OCI-LY7 (cell line): ENCODE results near the gene USP4. TPM values are rescaled to one million over a fixed set of nuclear protein-coding genes. Genes with fewer than 3 reads are reported as not detected.

ENCODE experiments used
- BruUV-seq: library from RNA; stranded (reverse); fragments of 400-500 nt; replicated peaks from 2 replicates; lab custom pipeline; 2021; lab: Mats Ljungman, UMichigan
- CTCF ChIA-PET: fragments of 300-600 bp; sonication (Branson Sonifier 250); formaldehyde crosslinking; loops from one replicate; lab custom pipeline; 2022; ENCODE audit warnings: antibody characterized with exemption; ENCODE audit not compliant: unreplicated experiment; lab: Charles Lee
- POLR2A ChIA-PET: fragments of 300-600 bp; sonication (Branson Sonifier 250); formaldehyde crosslinking; loops from one replicate; lab custom pipeline; 2022; ENCODE audit warnings: antibody characterized with exemption; lab: Charles Lee
- DNase-seq: peaks from one replicate; pipeline ENCODE4 v3.0.0-alpha.2; 2015; ENCODE audit warnings: low spot score
- H2AFZ ChIP-seq: fragments of 200-600 bp; sonication (generic), shearing (Covaris generic); 2 replicates; pipeline ENCODE4 v1.6.1; 2014; ENCODE audit warnings: mild to moderate bottlenecking, antibody characterized with exemption, low read length, moderate library complexity
- H3K27ac ChIP-seq: fragments of 200-600 bp; sonication (generic); 2 replicates; pipeline ENCODE4 v1.5.1; 2014; ENCODE audit warnings: mixed run types, low read depth, mild to moderate bottlenecking, moderate library complexity, low read length, inconsistent platforms; ENCODE audit not compliant: poor library complexity, severe bottlenecking
- H3K36me3 ChIP-seq: fragments of 200-600 bp; sonication (generic); 2 replicates; pipeline ENCODE4 v1.6.1; 2014; ENCODE audit warnings: mild to moderate bottlenecking, antibody characterized with exemption, low read length, moderate library complexity, mixed read lengths; ENCODE audit not compliant: insufficient read depth
- H3K4me1 ChIP-seq: fragments of 200-600 bp; sonication (generic); 2 replicates; pipeline ENCODE4 v1.5.1; 2014; ENCODE audit warnings: mild to moderate bottlenecking, low read length; ENCODE audit not compliant: insufficient read depth, poor library complexity, severe bottlenecking
- H3K4me2 ChIP-seq: fragments of 200-600 bp; sonication (generic); 2 replicates; pipeline ENCODE4 v1.6.1; 2014; ENCODE audit warnings: mild to moderate bottlenecking, low read length
- H3K4me3 ChIP-seq: fragments of 200-600 bp; sonication (generic); 2 replicates; pipeline ENCODE4 v1.5.1; 2014; ENCODE audit warnings: mild to moderate bottlenecking, low read depth, low read length; ENCODE audit not compliant: poor library complexity, severe bottlenecking
- H3K79me2 ChIP-seq: fragments of 200-600 bp; sonication (generic); 2 replicates; pipeline ENCODE4 v1.6.1; 2016; ENCODE audit warnings: low read depth, mild to moderate bottlenecking, low read length, moderate library complexity, mixed read lengths; ENCODE audit not compliant: insufficient read depth
- H3K9me2 ChIP-seq: fragments of 200-600 bp; sonication (generic); 2 replicates; pipeline ENCODE4 v1.6.1; 2016; ENCODE audit warnings: mild to moderate bottlenecking, low read length, mixed read lengths; ENCODE audit not compliant: insufficient read depth
- H3K9me3 ChIP-seq: fragments of 200-600 bp; sonication (generic); 2 replicates; pipeline ENCODE4 v1.6.1; 2014; ENCODE audit warnings: mild to moderate bottlenecking, mixed run types, low read length, mixed read lengths
- H4K20me1 ChIP-seq: fragments of 200-600 bp; sonication (generic); 2 replicates; pipeline ENCODE4 v1.6.1; 2014; ENCODE audit warnings: mild to moderate bottlenecking, antibody characterized with exemption, low read length, moderate library complexity, mixed read lengths; ENCODE audit not compliant: insufficient read depth
- EZH2phosphoT487 ChIP-seq: fragments of 200-600 bp; sonication (generic); IDR thresholded peaks from 2 replicates; pipeline ENCODE4 v1.6.1; 2018; ENCODE audit warnings: low read depth, borderline replicate concordance, mild to moderate bottlenecking, mixed run types, antibody characterized with exemption, low read length, moderate library complexity, mixed read lengths
- intact Hi-C: fragments of 100-400 bp; cut with micrococcal nuclease; formaldehyde crosslinking; loops from one replicate; pipeline ENCODE4 v1.10.0; 2022; ENCODE audit not compliant: unreplicated experiment
- total RNA-seq, 2 experiments: library from RNA; depleted of rRNA in 1 of 2; stranded (reverse); fragments of >200 nt in 1 of 2; shearing (Covaris generic) in 1 of 2; gene quantifications; 2 replicates each; pipeline ENCODE4 v1.2.3, GENCODE V29; 2014 to 2022
- TF ChIP-seq, protein P1 (sequence below): fragments of 200-600 bp; sonication (generic); conservative IDR thresholded peaks from 2 replicates; pipeline ENCODE4 v1.5.1; 2014; ENCODE audit warnings: mild to moderate bottlenecking, antibody characterized with exemption, low read length, moderate library complexity, mixed read lengths

Gene USP4
- total RNA-seq, 2 experiments from 2014 or later = 28.6 to 74.6 TPM

DNA sequence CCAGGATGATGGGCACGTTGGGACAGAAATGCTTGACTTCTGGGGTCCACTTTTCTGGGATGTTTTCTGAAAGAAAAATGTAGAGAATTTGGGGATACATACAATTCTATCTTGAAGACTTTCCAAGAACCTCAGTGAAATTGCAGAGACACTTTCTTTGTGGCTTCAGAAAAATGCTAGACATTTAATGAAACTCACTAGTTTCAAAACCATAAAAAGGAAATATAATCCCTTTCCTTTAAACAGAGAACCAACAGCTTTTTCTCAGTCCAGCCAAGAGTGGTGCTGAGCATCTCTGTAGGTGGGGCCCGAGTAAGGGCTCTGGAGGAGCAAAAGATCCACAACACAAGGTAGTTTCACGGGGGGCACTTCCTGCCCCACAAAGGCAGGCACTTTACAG lies 22.7 kb upstream of the USP4 start:
- ChIA-PET CTCF (no interaction called here), POLR2A (no interaction called here)
- Histone ChIP-seq H2AFZ (no peak overlapping the region), H3K4me1 (peaks cover 19% of the 10 kb centered on the region), H3K9me2 (no peaks in the 10 kb centered on the region), H3K4me2 (no peak overlapping the region), H3K9me3 (no peaks in the 10 kb centered on the region), H3K4me3 (no peak overlapping the region), H4K20me1 (no peaks in the 10 kb centered on the region), H3K27ac (no peak overlapping the region), H3K79me2 (peaks cover 18% of the 10 kb centered on the region), H3K36me3 (peaks cover 92% of the 10 kb centered on the region)
- intact Hi-C loops = no loop called here
- no TSS peak for BruUV-seq
- TF ChIP-seq EZH2phosphoT487 = no peak
- TF ChIP-seq, protein P1, sequence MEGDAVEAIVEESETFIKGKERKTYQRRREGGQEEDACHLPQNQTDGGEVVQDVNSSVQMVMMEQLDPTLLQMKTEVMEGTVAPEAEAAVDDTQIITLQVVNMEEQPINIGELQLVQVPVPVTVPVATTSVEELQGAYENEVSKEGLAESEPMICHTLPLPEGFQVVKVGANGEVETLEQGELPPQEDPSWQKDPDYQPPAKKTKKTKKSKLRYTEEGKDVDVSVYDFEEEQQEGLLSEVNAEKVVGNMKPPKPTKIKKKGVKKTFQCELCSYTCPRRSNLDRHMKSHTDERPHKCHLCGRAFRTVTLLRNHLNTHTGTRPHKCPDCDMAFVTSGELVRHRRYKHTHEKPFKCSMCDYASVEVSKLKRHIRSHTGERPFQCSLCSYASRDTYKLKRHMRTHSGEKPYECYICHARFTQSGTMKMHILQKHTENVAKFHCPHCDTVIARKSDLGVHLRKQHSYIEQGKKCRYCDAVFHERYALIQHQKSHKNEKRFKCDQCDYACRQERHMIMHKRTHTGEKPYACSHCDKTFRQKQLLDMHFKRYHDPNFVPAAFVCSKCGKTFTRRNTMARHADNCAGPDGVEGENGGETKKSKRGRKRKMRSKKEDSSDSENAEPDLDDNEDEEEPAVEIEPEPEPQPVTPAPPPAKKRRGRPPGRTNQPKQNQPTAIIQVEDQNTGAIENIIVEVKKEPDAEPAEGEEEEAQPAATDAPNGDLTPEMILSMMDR = no peak
- DNase-seq = no peak

DNA sequence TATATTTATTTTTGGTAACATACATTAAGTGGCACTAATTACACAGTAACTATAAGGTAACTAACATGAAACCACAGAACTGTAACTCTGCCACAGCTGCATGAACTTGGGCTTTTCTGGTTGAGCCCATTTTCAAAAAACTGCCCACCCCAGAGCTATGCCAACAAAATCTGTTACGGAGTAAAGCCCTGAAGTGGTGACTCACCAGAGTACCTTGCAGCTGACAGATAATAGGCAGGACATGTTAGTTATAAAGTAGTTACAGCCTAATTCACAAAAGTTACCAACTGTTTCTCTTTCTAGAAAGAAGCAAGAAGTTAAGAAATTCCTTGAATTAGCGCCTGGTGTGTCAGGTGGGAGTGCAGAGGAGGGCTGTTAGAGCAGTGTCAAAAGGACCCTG lies 19.8 kb upstream of the USP4 start:
- peaks cover 9% of the 10 kb centered on the region; the same call in 1 of the 2 replicates for H3K79me2 ChIP-seq
- no peak overlapping the region for H3K4me2 ChIP-seq
- no peaks in the 10 kb centered on the region for H3K9me3 ChIP-seq
- intact Hi-C loops = loop anchor here (2.0 kb wide), 1 partner anchor 51 kb away; the partner anchor contains the start of gene RHOA
- H3K4me1 ChIP-seq = peaks cover 31% of the 10 kb centered on the region
- peak overlapping the region; percentile 76 for H3K27ac ChIP-seq
- H3K36me3 ChIP-seq = peaks cover 88% of the 10 kb centered on the region
- ChIA-PET CTCF (interaction anchor here (1.0 to 1.4 kb wide), 2 partner anchors 19 to 20 kb away, joined by 3 to 5 read pairs; partner anchors contain the start of gene USP4), POLR2A (interaction anchor here (1.4 to 2.6 kb wide), 2 partner anchors 14 to 20 kb away, joined by 7 to 17 read pairs; partner anchors contain the start of gene USP4)
- DNase-seq = no peak
- no peak overlapping the region for H2AFZ ChIP-seq
- BruUV-seq = no TSS peak
- TF ChIP-seq EZH2phosphoT487 = no peak
- TF ChIP-seq, protein P1 = no peak
- H4K20me1 ChIP-seq = no peaks in the 10 kb centered on the region
- H3K4me3 ChIP-seq = no peak overlapping the region
- no peaks in the 10 kb centered on the region for H3K9me2 ChIP-seq

DNA sequence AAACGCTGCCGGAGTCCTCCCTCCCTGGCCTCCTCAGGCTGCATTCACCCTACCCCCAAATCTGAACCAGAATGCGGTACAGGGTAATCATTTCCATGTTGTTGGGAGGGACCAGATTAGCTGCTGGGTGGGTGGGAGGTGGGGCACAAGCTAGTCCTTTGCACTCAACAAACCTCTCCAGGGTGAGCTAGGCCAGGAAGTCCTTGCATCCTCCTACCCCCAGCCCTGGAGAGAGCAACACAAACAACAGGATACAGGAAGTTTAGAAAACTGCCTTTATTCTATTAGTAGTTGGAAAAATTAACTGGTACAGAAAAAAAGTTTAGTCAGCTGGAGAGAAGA lies 19.0 kb upstream of the USP4 start:
- H3K9me3 ChIP-seq = no peaks in the 10 kb centered on the region
- no TSS peak for BruUV-seq
- no peaks in the 10 kb centered on the region for H3K9me2 ChIP-seq
- CTCF ChIA-PET = interaction anchor here (0.7 to 1.4 kb wide), 3 partner anchors 19 to 53 kb away, joined by 3 to 5 read pairs (median 3); partner anchors contain the start of genes RHOA and USP4
- H2AFZ ChIP-seq = no peak overlapping the region; the same call in 1 of the 2 replicates
- peak overlapping the region; percentile 73 for H3K4me2 ChIP-seq
- peaks cover 9% of the 10 kb centered on the region; the same call in 1 of the 2 replicates for H3K79me2 ChIP-seq
- H4K20me1 ChIP-seq = no peaks in the 10 kb centered on the region
- POLR2A ChIA-PET = interaction anchor here (0.8 to 2.6 kb wide), 3 partner anchors 11 to 19 kb away, joined by 3 to 17 read pairs (median 7); partner anchors contain the start of gene USP4
- peaks cover 88% of the 10 kb centered on the region for H3K36me3 ChIP-seq
- H3K4me1 ChIP-seq = peaks cover 31% of the 10 kb centered on the region
- no peak for TF ChIP-seq EZH2phosphoT487
- TF ChIP-seq, protein P1 = no peak
- DNase-seq = no peak
- peak overlapping the region; percentile 68 for H3K4me3 ChIP-seq
- peak overlapping the region; percentile 76 for H3K27ac ChIP-seq
- intact Hi-C loops = loop anchor here (1.0 to 2.0 kb wide), 3 partner anchors 18 to 52 kb away; partner anchors contain the start of genes RHOA and USP4
